Right cardiac atrium (tissue), 5 donors: ENCODE measurements around the gene USP51. TPM values are rescaled to one million over a fixed set of nuclear protein-coding genes. Genes with fewer than 3 reads are reported as not detected.

Experiments
- microRNA-seq, 2 donors: library from miRNA; unstranded; fragments of <30 nt; microRNA quantifications; one replicate each; pipeline ENCODE4 v1.2.0, GENCODE V29; 2020 to 2021
- polyA plus RNA-seq: library from polyadenylated mRNA; stranded (reverse); fragments of 200-250 nt; gene quantifications from one replicate; pipeline ENCODE4 v1.2.3, GENCODE V29; 2013
- total RNA-seq, 4 donors: library from RNA; stranded (reverse); fragmentation: NEBNext Ultra II Directional; extraction: Animal tissue kit (Norgen Biotek cat#: 25700); gene quantifications; one replicate each; pipeline ENCODE4 v1.2.1, GENCODE V29; 2021
- donor health status: healthy with polysubstance abuse.
- donor health status: DM: no; HTN: yes; CAD: no.
- donor health status: DM: no; HTN: no; CAD: no.
- donor health status: DM: no; HTN: yes; CAD: no; lungs with severe emphysema.
- donor health status: DM: yes; HTN: yes; CAD: no.

The USP51 gene
- total and polyA plus RNA-seq, 5 donors = 1.7 to 5.2 (median 4.1) TPM

Small RNA genes within 50 kb of the gene (microRNA-seq; reads per million reads assigned to microRNA genes)
- 0 reads per million in 2 donors for gene MIR4536-1
- gene MIR4536-2 = 0 reads per million in 2 donors

Other genes with a start within 250 kb of the USP51 start
- not detected for gene PAGE3, start 224.9 kb downstream of the USP51 start, total RNA-seq
- gene PAGE3, start 224.9 kb downstream of the USP51 start, polyA plus RNA-seq = not detected
- 10 to 100 TPM; 21.1 to 26.8 (median 22.7) TPM for gene MAGEH1, start 37.7 kb downstream of the USP51 start, total RNA-seq
- gene MAGEH1, start 37.7 kb downstream of the USP51 start, polyA plus RNA-seq = 22.1 TPM
- not detected for gene FOXR2, start 133.6 kb upstream of the USP51 start, total RNA-seq
- gene FOXR2, start 133.6 kb upstream of the USP51 start, polyA plus RNA-seq = not detected
- gene RRAGB, start 227.9 kb upstream of the USP51 start, total RNA-seq = 10 to 100 TPM; 11.6 to 15.1 (median 13.6) TPM
- 13.3 TPM for gene RRAGB, start 227.9 kb upstream of the USP51 start, polyA plus RNA-seq